T-helper 2 cell (primary cell): ENCODE measurements around the gene RSAD2.
"Not testable (repeated sequence)": the region's sequence is repeated elsewhere in the genome, so short reads cannot be mapped to it uniquely, and the experiment has no call there.

Source experiments
- DNase-seq, 5 experiments: peaks; one replicate each; pipeline versions ENCODE4 v3.0.0 to v3.0.0-alpha.2; 2012 to 2022

RSAD2 gene

DNA sequence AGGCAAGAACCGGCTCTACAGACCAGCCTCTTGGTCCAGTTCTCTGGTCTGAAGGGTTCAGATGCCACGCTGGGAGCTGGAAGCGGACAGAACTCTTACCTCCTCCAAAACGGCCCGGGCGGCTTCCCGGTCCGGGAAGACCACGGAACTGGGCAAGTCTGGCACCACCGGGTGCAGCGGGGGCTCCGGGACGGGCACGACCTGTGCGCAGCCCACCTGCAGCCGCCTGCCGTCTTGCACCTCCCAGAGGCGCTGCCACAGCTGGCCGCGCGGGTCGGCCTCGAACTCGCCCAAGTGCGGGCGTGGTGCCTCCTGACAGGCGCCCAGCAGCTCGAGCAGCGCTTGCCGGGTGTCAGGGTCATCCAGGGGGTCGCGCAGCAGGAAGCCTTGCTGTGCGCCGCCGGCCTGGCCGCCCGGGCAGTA, 12.6 kb upstream of the RSAD2 start:
- peak in 1 of 5 experiments; percentile 8 for DNase-seq

GRCh38 chr2:6865346-6866274, 12.0 kb upstream of the RSAD2 start, which contains the start of gene CMPK2:
CMPK2 (minus strand) TSS chr2:6865907; CDS start chr2:6865696, 211 bp downstream.
- DNase-seq = peak; percentile 48 to 90 (median 67)

DNA sequence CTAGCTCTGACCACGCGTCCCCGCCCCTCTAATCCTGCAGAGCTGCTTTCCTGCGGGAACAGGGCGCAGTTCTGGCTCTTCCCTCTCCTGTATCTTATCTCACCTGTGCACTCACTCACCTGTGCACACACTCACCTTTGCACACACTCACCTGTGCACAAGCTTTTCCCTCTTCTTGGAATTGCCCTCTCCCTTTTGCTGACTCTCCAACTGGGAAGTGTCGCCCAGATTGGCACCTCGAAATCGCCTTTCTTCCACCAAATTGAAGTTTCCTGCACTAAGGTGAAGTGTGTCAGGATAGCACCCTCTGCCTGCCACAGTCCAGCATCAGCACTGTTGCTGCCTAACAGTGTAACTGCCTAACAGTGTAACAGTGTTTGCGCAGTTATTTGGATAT, 11.3 kb upstream of the RSAD2 start:
- peak in 3 of 5 experiments; percentile 2 to 46 (median 10) for DNase-seq

- DNase-seq = no peak
Measured at GRCh38 chr2:6866982-6867381, 10.6 kb upstream of the RSAD2 start.

GRCh38 chr2:6872394-6872793, 5.2 kb upstream of the RSAD2 start:
- no peak for DNase-seq

- DNase-seq = no peak
Measured at GRCh38 chr2:6874032-6874431, 3.5 kb upstream of the RSAD2 start.

DNA sequence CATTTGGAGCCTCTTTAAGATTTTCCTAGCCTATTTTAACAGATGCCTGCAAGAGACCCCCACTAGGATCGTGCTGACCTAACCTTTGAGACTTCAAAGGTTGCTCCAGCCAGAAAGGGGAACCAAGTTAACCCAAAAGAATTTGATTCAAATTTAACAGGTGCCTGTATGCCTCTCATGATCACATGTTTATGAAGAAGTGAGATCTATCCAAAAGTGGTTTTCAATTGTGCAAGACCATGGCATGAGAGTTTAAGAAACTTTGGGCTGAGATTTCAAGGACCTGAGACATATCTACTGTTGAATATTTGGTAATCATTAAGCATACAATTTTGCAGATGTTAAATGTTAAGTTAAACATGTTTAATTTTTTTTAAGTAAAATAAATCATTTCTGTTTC, 1.3 kb upstream of the RSAD2 start:
- no peak for DNase-seq

GRCh38 chr2:6878549-6878948, 972 bp downstream of the RSAD2 start:
- DNase-seq = no peak

GRCh38 chr2:6879011-6879410, 1.4 kb downstream of the RSAD2 start:
- no peak for DNase-seq

DNA sequence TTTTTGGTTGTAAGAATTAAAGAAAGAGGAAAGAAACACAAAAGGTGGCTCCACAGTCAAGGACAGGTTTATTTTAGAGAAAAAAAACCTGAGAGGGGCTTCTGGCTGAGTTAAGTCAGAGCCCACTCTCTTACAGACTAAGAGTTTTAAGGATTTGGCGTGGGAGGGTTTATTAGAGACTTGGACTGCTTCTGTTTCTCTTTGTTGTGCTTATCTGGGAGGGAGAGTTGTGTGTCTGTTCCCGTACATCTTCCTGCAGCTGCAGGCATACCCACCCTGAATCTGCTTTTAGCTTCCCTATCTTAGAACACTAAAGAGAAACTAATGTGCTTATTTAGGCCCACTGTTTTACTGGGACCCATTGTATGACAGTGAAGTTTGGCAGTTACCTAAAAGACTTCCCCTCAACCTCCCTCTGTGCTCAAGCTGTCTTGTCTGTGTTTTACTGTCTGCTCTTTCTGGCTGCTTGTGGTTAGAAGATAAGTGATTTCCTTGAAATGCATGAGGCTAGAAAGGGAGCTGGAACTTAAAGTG, 2.7 kb downstream of the RSAD2 start:
- peak in 1 of 5 experiments; percentile 85 for DNase-seq

DNA sequence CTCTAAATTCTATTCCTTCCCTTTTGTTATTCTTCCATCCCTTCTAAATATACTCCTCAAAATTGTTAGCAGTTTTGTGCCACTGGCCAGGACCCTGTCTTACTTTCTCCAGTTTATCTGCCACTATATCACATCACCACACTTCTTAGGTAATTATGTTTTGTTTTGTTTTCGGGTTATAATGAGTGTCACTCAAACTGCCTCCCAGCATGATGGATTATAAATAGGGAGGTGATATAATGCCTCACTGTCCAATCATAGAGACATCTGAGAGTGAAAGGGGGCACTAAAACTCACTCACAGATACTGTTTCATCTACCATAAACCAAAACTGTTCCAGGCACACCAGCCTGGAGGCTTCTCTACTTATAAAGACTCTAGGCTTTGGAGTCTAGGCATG, 3.5 kb downstream of the RSAD2 start:
- no peak for DNase-seq

- DNase-seq = no peak
Measured at GRCh38 chr2:6881516-6881915, 3.9 kb downstream of the RSAD2 start.

DNA sequence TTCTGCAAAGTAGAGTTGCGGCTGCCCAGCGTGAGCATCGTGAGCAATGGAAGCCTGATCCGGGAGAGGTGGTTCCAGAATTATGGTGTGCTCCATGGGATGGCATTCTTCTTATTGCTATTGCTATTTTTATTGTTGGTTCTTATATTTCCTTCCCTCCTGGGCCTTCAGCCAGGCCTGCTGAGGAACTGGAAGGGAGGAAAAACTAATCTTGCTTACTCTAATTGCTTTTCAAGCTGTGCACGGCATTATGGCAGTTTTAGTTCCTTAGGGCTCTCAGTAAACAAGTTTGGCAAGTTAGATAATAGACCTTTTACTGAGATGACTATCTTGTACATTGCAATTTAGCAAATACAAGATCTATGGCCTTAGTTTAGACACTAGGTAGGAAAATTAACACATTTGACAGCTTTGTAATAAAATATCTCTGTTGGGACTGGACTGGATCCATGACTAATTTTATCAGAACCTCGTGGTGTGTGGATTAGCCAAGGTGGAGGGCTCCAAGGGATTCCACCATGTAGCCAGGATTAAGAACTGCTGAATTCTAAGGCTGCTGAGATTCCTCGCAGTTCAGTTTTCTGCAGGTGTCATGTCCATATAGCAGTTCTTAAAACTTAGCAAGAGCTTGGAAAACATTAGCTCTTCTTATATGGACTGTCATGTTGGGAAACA, 6.0 kb downstream of the RSAD2 start:
- DNase-seq = no peak

- DNase-seq = no peak
Measured at GRCh38 chr2:6885551-6885950, 8.0 kb downstream of the RSAD2 start.

- DNase-seq = no peak
Measured at GRCh38 chr2:6885968-6886367, 8.4 kb downstream of the RSAD2 start.

- DNase-seq = no peak
Measured at GRCh38 chr2:6887751-6888192, 10.2 kb downstream of the RSAD2 start.

GRCh38 chr2:6888724-6889123, 11.1 kb downstream of the RSAD2 start:
- DNase-seq = no peak

DNA sequence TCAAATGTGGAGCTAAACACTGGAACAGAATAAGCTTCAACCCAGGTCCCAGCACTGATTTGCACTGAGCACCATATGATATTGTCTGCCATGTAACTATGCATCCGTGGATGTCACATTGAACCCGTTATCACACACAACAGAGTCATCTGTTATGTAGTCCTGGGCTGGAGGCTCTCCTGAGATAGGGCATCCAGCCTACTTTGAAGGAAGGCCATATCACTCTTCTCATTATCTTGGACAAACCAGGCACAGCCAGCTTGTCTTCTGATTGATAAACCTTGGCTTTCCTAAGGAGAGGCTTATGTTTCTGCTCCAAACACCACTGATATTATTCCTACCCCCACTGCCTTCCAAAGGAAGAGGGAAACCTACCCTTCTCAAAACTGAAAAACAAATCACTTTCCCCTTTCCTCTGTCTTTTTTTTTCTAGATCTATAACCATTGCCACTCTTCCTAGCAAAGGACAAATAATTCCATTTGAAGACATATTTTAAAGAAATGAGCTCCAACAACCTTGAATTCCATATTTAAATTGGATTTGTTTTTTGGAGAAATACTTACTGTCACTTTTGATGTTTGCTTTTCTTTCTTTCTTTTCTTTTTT, 16.4 kb downstream of the RSAD2 start:
- no peak for DNase-seq

DNA sequence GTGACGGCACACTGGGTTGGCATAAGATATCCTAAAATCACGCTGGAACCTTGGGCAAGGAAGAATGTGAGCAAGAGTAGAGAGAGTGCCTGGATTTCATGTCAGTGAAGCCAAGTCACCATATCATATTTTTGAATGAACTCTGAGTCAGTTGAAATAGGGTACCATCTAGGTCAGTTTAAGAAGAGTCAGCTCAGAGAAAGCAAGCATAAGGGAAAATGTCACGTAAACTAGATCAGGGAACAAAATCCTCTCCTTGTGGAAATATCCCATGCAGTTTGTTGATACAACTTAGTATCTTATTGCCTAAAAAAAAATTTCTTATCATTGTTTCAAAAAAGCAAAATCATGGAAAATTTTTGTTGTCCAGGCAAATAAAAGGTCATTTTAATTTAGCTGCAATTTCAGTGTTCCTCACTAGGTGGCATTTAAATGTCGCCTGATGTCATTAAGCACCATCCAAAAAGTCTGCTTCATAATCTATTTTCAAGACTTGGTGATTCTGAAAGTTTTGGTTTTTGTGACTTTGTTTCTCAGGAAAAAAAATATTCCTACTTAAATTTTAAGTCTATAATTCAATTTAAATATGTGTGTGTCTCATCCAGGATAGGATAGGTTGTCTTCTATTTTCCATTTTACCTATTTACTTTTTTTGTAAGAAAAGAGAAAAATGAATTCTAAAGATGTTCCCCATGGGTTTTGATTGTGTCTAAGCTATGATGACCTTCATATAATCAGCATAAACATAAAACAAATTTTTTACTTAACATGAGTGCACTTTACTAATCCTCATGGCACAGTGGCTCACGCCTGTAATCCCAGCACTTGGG, 19.6 kb downstream of the RSAD2 start:
- peak in 1 of 5 experiments; percentile 42 for DNase-seq

DNA sequence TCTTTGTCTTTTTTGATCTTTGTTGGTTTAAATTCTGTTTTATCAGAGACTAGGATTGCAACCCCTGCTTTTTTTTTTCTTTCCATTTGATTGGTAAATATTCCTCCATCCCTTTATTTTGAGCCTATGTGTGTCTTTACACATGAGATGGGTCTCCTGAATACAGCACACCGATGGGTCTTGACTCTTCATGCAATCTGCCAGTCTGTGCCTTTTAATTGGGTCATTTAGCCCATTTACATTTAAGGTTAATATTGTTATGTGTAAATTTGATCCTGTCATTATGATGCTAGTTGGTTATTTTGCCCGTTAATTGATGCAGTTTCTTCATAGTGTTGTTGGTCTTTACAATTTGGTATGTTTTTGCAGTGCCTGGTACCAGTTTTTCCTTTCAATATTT, 25.0 kb downstream of the RSAD2 start:
- not testable (repeated sequence) for DNase-seq

- DNase-seq = no peak
Measured at GRCh38 chr2:6905668-6906067, 28.1 kb downstream of the RSAD2 start.

GRCh38 chr2:6906165-6906741, 28.7 kb downstream of the RSAD2 start:
- peak in 1 of 5 experiments; percentile 64 for DNase-seq
